Fibroblast of the aortic adventitia (primary cell): Measurements from ENCODE around the gene ZNF692. TPM values are rescaled to one million over a fixed set of nuclear protein-coding genes. Genes with fewer than 3 reads are reported as not detected.
A peak's percentile ranks its signal among the peaks of the same experiment; 100 is the strongest.

ENCODE experiments used
- DNase-seq: peaks from one replicate; pipeline ENCODE4 v3.0.0-alpha.2; 2010; ENCODE audit warnings: low read depth
- H3K4me3 ChIP-seq: 2 replicates; pipeline ENCODE4 v1.5.1; 2011; ENCODE audit warnings: low read depth, mild to moderate bottlenecking, control low read depth, low read length, moderate library complexity
- total RNA-seq: library from RNA; depleted of rRNA; stranded (reverse); fragments of >200 nt; gene quantifications from 2 replicates; pipeline ENCODE4 v1.2.3, GENCODE V29; 2012; ENCODE audit warnings: low replicate concordance
- TF ChIP-seq, protein P1 (sequence below): IDR thresholded peaks from 2 replicates; pipeline ENCODE4 v1.5.1; 2011; ENCODE audit warnings: mild to moderate bottlenecking, low read length, control low read depth, inconsistent platforms; ENCODE audit not compliant: insufficient read depth

Gene ZNF692
- total RNA-seq, 1 donor = 8.9 TPM

DNA sequence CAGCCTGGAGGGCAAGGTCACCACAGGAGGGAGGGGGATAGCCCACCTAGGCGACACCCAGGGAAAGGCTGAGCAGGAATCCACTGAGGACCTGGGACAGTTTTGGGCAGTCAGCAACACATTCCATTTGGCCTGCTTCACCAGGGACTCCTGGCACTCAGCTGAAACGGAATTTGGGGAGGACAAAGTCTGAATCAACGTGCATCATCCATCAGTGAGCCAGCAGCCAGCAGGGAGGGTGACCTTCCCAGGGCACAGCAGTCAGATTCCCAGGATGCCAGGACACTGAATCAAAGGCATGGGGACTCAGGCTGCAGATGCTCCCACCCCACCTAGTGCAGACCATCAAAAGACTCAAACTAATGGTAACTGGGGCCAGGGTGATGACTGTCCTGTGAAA, 37.8 kb downstream of the ZNF692 start:
- peak; percentile 76 for DNase-seq
- peak overlapping the region; percentile 5 for H3K4me3 ChIP-seq
- TF ChIP-seq, protein P1, sequence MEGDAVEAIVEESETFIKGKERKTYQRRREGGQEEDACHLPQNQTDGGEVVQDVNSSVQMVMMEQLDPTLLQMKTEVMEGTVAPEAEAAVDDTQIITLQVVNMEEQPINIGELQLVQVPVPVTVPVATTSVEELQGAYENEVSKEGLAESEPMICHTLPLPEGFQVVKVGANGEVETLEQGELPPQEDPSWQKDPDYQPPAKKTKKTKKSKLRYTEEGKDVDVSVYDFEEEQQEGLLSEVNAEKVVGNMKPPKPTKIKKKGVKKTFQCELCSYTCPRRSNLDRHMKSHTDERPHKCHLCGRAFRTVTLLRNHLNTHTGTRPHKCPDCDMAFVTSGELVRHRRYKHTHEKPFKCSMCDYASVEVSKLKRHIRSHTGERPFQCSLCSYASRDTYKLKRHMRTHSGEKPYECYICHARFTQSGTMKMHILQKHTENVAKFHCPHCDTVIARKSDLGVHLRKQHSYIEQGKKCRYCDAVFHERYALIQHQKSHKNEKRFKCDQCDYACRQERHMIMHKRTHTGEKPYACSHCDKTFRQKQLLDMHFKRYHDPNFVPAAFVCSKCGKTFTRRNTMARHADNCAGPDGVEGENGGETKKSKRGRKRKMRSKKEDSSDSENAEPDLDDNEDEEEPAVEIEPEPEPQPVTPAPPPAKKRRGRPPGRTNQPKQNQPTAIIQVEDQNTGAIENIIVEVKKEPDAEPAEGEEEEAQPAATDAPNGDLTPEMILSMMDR = no peak

DNA sequence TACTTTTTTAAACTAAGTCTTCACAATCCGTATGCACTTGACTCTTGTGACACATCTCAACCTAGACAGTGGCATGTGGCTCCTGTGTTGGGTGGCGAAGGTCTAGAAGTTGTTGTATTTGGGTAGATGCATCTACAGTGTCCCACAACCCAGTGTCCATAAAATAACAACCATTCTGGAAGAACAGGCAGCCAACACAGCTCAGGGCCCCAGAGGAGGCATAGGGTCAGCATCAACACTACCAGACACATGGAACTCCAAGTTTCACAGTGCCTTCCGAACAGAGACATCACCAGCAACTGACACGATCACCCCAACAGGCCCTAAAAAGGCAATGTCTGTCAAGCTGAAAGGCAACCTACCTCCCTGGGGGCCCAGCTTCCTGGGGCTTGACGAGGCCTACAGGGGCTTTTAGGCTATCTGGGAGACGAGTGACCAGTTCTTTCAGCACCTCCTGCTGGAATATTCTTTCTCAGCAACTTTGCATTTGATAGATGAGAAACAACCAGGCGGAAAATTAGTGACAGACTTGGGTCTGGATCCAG, 38.8 kb downstream of the ZNF692 start:
- DNase-seq = no peak
- TF ChIP-seq, protein P1 = no peak
- no peak overlapping the region for H3K4me3 ChIP-seq

DNA sequence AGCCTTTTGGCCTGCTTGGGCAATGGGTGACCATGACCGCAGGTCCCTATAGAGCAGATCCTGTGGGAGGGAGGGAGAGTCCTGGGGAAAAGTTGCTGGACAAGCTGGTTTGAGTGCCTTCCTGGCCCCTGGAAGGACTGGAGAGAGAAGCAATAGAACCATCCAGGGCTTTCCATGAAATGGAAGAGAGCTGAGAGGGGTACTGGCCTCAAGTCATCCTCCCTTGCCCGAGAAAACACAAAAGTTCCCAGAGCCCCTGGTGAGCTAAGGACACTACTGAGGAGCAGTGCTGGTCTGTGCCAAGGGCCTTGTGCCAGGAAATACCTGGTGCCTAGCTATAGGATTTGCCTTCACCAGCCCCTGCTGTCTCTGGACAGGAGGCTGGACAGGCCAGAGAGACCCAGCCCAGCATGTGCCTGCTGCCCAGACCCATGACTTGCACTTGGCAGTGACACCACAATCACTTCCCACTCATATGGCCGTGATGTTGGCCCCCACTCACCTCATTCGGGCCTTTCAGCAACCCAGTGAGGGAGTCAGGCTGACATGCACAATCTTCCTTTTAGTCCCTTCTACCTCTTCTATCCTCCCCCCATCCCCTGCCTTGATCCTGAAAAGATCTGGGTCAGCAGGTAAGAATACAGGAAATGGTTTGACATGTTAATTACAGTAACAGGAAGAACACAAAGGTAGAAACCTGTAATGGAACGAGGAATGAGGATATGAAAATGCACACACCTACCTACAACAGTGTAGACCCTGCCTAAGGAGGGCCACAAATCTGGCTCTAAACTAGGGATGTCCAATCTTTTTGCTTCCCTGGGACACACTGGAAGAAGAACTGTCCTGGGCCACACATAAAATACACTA, 40.1 kb downstream of the ZNF692 start:
- no peak overlapping the region for H3K4me3 ChIP-seq
- no peak for DNase-seq
- TF ChIP-seq, protein P1 = no peak

DNA sequence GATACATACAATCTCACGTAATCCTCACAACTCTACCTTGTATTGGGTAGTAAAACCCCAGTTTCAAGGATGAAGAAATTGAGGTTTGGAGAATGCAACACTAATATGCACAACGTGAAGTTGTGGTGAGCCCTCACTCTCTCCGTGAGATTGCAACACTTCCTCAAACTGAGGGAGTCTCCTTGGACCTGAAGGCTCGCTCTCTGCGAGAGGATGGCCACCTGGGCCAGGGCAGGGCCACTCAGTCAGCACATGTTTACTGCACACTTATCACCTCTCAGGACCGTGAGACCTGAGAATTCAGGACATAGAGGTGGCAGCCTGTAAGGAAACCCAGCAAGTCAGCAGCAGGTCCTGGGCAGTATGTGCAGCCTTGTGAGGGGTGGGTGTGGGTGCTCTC, 41.8 kb downstream of the ZNF692 start:
- no peak overlapping the region for H3K4me3 ChIP-seq
- no peak for DNase-seq
- TF ChIP-seq, protein P1 = no peak

DNA sequence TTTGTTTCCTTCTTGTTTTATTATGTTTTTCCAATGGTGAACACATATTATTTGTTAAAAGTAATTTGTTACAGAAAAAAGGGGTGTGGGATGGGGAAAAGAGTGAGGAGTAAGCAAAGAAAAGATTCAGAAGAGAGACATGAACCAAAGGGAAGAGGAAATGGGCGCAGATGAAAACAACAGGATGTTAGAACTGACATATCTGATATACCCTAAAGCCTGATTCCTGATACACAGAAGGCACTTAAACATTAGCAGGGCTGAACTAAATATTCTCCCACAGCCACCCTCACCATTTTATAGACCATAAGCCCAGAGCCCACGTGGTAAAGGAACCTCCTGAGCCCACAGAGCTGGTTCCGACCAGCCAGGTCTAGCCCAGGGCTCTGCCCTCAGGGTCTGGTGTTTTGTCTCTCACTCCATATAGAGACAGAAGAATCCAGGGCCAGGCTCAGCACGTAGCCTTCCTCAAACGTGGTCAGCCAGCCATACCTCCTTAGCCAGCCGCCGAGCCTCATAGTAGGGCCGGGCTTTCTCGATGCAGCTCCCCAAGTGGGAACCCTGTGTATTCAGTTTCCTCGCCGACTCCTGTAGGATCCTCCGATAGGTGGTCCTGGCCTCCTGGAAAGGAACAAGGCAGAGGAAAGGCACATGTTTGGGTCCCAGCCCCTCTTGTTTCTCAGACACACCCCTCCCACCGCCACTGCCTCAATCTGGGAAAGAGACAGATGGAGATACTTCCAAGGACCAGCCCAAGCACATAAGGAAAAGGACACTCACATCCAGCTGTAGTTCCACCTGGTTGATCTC, 42.6 kb downstream of the ZNF692 start:
- H3K4me3 ChIP-seq = no peak overlapping the region
- no peak for DNase-seq
- TF ChIP-seq, protein P1 = no peak

DNA sequence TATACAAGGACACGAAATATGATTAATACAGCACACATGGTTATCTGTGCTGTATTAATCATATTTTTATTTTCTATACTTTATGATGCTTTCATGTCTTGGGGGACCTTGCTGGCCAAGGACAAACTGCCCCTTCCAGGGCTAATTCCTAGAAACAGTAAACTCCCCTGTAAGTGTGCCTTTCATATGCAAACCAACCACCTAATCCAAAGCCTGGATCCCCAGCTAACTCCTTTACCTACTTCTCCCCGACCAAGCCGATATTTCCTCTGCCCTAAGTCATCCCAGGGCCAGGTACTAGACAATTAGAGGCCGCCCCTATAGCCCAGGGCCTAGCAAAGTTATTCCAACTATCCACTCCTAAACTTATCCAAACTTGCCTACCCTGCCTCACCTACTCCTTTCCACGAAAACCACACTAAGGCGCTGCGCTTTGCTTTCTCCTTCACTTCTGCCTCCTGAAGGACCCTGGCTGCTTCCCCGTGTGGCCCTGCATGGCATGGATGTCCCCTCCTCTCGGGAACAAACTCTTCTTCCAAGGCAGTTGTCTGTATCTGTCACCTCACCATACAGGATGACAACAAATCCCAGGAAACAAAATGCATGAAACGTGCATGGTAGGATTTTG, 43.4 kb downstream of the ZNF692 start:
- no peak for DNase-seq
- TF ChIP-seq, protein P1 = no peak
- H3K4me3 ChIP-seq = no peak overlapping the region
